Measurements from ENCODE around the gene ST6GALNAC3. TPM values are rescaled to one million over a fixed set of nuclear protein-coding genes. Genes with fewer than 3 reads are reported as not detected.

Gene ST6GALNAC3
- total and polyA plus RNA-seq, 4 donors: 0.50 to 20.2 (median 5.9) TPM

DNA sequence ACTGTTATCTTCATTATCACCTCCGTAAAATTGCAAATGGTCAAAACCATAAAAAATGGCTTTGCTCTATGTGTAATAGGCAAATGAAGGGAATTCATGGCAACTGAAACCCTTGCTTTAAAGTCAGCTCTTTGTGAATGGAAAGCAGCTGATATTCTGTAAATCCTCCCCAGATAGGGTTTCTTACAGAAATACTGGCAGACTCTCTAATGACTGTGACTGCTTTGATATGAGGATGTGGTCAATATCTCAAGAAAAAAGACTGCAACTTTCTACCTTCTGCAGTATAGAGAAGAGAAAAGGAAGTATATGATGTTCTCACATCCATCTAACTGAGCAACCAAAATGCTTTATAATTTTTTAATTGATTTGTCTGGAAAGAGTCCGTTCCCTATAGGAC lies 193.1 kb downstream of the ST6GALNAC3 start:
- Histone ChIP-seq H3K4me1 (ENCODE audit: control insufficient read depth in 1 of 2, insufficient read depth in 2 of 2, low read length in 2 of 2) (no peaks in the 10 kb centered on the region), H3K27ac (ENCODE audit: low read depth in 1 of 2, low read length in 2 of 2) (no peak overlapping the region), H3K9me3 (ENCODE audit: control insufficient read depth, low read length) (no peaks in the 10 kb centered on the region), H3K27me3 (ENCODE audit: control insufficient read depth in 1 of 2, insufficient read depth in 2 of 2, low read length in 1 of 2) (no peaks in the 10 kb centered on the region), H3K36me3 (ENCODE audit: control insufficient read depth in 1 of 2, insufficient read depth in 2 of 2, low read length in 1 of 2) (no peaks in the 10 kb centered on the region), H3K4me3 (ENCODE audit: low read length in 2 of 2) (no peak overlapping the region)
- ATAC-seq (ENCODE audit: low FRiP score) (no peak), DNase-seq (no peak)
- intact Hi-C loops (cut with DNase I): no loop called here
- 97% methylated on average over 2 of the region's 2 CpGs for WGBS, 2 donors

DNA sequence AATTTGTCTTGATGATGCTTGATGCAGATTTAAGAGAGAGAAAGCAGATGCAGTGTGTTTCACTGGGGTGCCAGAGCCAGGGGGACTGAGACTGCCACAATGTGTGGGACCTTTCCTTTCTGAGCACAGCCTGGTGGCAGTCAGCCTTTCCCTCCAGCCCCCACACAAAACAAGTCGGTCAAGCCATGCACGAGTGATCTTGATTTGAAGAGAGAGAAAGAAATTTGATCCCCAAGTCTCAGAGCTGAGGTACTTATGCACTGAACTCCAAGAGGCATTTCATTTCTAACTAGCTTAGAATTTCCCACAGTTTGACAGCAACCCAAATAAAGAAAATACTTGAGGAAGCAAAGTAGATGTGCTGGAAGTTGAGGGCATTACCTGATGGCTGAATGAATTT lies 193.8 kb downstream of the ST6GALNAC3 start:
- no peaks in the 10 kb centered on the region for H3K4me1 ChIP-seq (ENCODE audit: control insufficient read depth in 1 of 2, insufficient read depth in 2 of 2, low read length in 2 of 2)
- no peak overlapping the region for H3K27ac ChIP-seq (ENCODE audit: low read depth in 1 of 2, low read length in 2 of 2)
- WGBS, 2 donors: 13 to 16% methylated on average over 2 of the region's 2 CpGs
- H3K9me3 ChIP-seq (ENCODE audit: control insufficient read depth, low read length): no peaks in the 10 kb centered on the region
- no peak overlapping the region for H3K4me3 ChIP-seq (ENCODE audit: low read length in 2 of 2)
- H3K27me3 ChIP-seq (ENCODE audit: control insufficient read depth in 1 of 2, insufficient read depth in 2 of 2, low read length in 1 of 2): no peaks in the 10 kb centered on the region
- DNase-seq (no peak), ATAC-seq (ENCODE audit: low FRiP score) (no peak)
- intact Hi-C loops (cut with DNase I): no loop called here
- H3K36me3 ChIP-seq (ENCODE audit: control insufficient read depth in 1 of 2, insufficient read depth in 2 of 2, low read length in 1 of 2): no peaks in the 10 kb centered on the region

DNA sequence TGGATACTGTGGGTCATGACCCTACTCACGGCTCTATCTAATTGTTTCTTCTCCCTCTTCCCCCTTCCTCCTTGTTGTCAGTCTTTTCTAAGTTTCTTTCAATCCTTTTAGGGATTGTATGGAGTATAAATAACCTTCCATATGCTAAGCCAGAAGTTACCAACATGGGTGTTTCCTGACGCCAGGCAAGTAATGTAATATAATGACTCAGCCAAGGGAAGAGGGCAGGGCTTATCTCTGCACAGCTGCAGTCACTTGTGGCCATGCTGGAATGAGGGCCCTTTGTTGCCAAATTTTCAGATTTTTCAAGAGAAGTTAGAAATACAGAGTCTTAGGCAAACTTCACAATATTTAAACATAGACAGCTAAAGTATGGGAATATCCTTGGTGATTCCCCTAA lies 194.6 kb downstream of the ST6GALNAC3 start:
- Histone ChIP-seq H3K27me3 (ENCODE audit: control insufficient read depth in 1 of 2, insufficient read depth in 2 of 2, low read length in 1 of 2) (no peaks in the 10 kb centered on the region), H3K4me1 (ENCODE audit: control insufficient read depth in 1 of 2, insufficient read depth in 2 of 2, low read length in 2 of 2) (no peaks in the 10 kb centered on the region), H3K9me3 (ENCODE audit: control insufficient read depth, low read length) (no peaks in the 10 kb centered on the region), H3K27ac (ENCODE audit: low read depth in 1 of 2, low read length in 2 of 2) (no peak overlapping the region), H3K36me3 (ENCODE audit: control insufficient read depth in 1 of 2, insufficient read depth in 2 of 2, low read length in 1 of 2) (no peaks in the 10 kb centered on the region), H3K4me3 (ENCODE audit: low read length in 2 of 2) (no peak overlapping the region)
- intact Hi-C loops (cut with DNase I): no loop called here
- DNase-seq: no peak
- 43 to 47% methylated on average over 2 of the region's 2 CpGs for WGBS, 2 donors
- peak; percentile 64 for ATAC-seq (ENCODE audit: low FRiP score)

DNA sequence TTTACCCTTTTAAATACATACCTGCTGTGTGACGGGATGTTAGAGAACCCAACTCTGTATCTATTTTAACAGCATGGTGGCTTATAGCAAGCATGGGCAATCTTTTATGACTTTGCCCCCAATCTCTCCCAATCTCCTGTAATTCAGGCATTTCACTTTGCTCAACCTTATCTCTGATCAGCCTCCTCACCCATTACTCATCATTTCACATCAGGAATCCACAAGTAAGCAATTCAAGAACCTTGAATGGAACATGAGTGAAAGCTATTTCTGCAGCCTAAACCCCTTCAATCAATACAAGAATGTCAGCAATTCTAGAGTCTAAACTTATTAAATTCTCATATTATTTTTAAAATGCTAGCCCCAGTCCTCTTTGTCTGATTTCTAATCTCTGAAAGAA lies 199.8 kb downstream of the ST6GALNAC3 start:
- intact Hi-C loops (cut with DNase I): no loop called here
- H3K4me1 ChIP-seq (ENCODE audit: control insufficient read depth in 1 of 2, insufficient read depth in 2 of 2, low read length in 2 of 2): peaks cover 0 to 3% of the 10 kb centered on the region in 2 donors
- H3K27me3 ChIP-seq (ENCODE audit: control insufficient read depth in 1 of 2, insufficient read depth in 2 of 2, low read length in 1 of 2): no peaks in the 10 kb centered on the region
- H3K4me3 ChIP-seq (ENCODE audit: low read length in 2 of 2): no peak overlapping the region
- WGBS, 2 donors: 97% methylated on average over 1 of the region's 1 CpG
- DNase-seq (no peak), ATAC-seq (ENCODE audit: low FRiP score) (no peak)
- no peaks in the 10 kb centered on the region for H3K36me3 ChIP-seq (ENCODE audit: control insufficient read depth in 1 of 2, insufficient read depth in 2 of 2, low read length in 1 of 2)
- H3K27ac ChIP-seq (ENCODE audit: low read depth in 1 of 2, low read length in 2 of 2): no peak overlapping the region
- H3K9me3 ChIP-seq (ENCODE audit: control insufficient read depth, low read length): no peaks in the 10 kb centered on the region

DNA sequence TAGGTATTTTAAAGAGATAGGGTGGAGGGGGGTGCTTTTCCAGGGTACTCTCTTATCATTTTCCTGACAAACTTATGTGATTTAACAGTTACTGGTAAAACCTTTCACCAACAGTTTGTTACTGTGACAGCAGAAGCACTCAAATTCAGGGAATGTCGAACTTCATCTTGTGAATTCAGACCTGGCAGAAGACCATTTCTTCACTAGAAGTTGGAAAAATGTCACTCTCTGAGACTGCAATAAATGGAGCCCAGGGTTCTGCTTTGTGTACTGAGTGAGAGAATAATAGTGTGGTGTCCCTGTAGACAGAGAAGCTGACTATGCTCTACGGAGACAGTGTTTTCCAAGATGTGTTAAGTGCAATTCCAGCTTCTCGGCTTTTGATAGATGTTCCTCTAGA lies 200.2 kb downstream of the ST6GALNAC3 start:
- H3K27me3 ChIP-seq (ENCODE audit: control insufficient read depth in 1 of 2, insufficient read depth in 2 of 2, low read length in 1 of 2): no peaks in the 10 kb centered on the region
- peaks cover 0 to 8% of the 10 kb centered on the region in 2 donors for H3K4me1 ChIP-seq (ENCODE audit: control insufficient read depth in 1 of 2, insufficient read depth in 2 of 2, low read length in 2 of 2)
- H3K9me3 ChIP-seq (ENCODE audit: control insufficient read depth, low read length): no peaks in the 10 kb centered on the region
- H3K27ac ChIP-seq (ENCODE audit: low read depth in 1 of 2, low read length in 2 of 2): no peak overlapping the region
- DNase-seq (no peak), ATAC-seq (ENCODE audit: low FRiP score) (no peak)
- 64 to 72% methylated on average over 3 of the region's 3 CpGs for WGBS, 2 donors
- no peaks in the 10 kb centered on the region for H3K36me3 ChIP-seq (ENCODE audit: control insufficient read depth in 1 of 2, insufficient read depth in 2 of 2, low read length in 1 of 2)
- intact Hi-C loops (cut with DNase I): no loop called here
- no peak overlapping the region for H3K4me3 ChIP-seq (ENCODE audit: low read length in 2 of 2)

DNA sequence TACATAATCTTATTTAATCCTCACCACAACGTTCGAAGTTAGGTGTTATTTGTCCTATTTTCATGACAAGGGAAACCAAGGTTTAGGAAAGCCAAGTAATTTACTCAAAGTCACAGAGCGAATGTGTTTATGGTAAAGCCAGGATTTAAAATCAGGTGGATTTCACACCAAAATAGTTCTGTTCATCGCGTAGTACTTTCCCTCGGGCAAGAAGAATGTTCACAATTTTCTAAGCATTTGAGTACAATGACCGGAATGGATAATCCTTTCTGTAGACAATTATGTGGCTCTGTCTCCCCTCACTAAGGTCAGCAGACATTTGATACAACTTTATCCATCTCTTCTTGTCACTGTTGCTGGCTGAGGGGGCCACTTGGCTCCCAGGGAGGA lies 204.2 kb downstream of the ST6GALNAC3 start:
- H3K27me3 ChIP-seq (ENCODE audit: control insufficient read depth in 1 of 2, insufficient read depth in 2 of 2, low read length in 1 of 2): no peaks in the 10 kb centered on the region
- DNase-seq (no peak), ATAC-seq (ENCODE audit: low FRiP score) (no peak)
- WGBS, 2 donors: 76 to 80% methylated on average over 7 of the region's 7 CpGs
- no peak overlapping the region for H3K27ac ChIP-seq (ENCODE audit: low read depth in 1 of 2, low read length in 2 of 2)
- intact Hi-C loops (cut with DNase I): no loop called here
- no peak overlapping the region for H3K4me3 ChIP-seq (ENCODE audit: low read length in 2 of 2)
- no peaks in the 10 kb centered on the region for H3K36me3 ChIP-seq (ENCODE audit: control insufficient read depth in 1 of 2, insufficient read depth in 2 of 2, low read length in 1 of 2)
- no peaks in the 10 kb centered on the region for H3K9me3 ChIP-seq (ENCODE audit: control insufficient read depth, low read length)
- H3K4me1 ChIP-seq (ENCODE audit: control insufficient read depth in 1 of 2, insufficient read depth in 2 of 2, low read length in 2 of 2): peaks cover 0 to 9% of the 10 kb centered on the region in 2 donors

DNA sequence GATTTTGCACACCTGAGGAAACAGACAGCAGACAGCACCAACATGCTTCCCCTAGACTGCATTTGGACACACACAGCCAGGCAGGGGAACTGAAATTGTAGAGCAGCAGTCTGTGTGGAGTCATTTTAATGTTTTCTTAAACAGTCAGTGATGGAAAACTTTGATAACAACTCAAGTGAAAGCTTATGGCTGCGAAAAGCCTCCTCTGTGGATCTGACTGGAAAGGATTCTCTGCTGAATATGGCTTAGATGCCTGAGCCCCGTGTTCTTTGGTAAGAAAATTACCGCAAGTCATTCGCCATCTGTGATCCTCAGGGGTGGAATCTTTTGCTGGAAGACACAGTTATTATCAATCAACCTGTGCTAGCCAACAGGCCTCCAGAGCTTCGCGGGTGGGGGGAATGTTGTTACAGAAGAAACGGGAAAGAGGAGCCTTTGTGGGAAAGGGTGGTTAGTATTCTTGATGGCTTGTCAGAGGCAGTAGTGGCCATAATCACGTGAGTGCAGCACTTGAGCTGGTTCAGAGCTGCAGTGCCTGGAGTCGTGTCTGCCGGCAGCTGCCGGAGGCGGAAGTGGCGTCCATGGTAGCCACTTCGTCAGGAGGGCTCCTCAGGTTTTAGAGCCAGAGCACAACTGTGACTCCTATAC lies 204.7 kb downstream of the ST6GALNAC3 start:
- H3K27me3 ChIP-seq (ENCODE audit: control insufficient read depth in 1 of 2, insufficient read depth in 2 of 2, low read length in 1 of 2): no peaks in the 10 kb centered on the region
- no peak for ATAC-seq (ENCODE audit: low FRiP score)
- intact Hi-C loops (cut with DNase I): no loop called here
- 13 to 18% methylated on average over 14 of the region's 14 CpGs for WGBS, 2 donors
- peaks cover 0 to 9% of the 10 kb centered on the region in 2 donors for H3K4me1 ChIP-seq (ENCODE audit: control insufficient read depth in 1 of 2, insufficient read depth in 2 of 2, low read length in 2 of 2)
- peak in 1 of 2 donors; percentile 52 for DNase-seq
- H3K36me3 ChIP-seq (ENCODE audit: control insufficient read depth in 1 of 2, insufficient read depth in 2 of 2, low read length in 1 of 2): no peaks in the 10 kb centered on the region
- peak overlapping the region in 1 of 2 donors; percentile 82 for H3K4me3 ChIP-seq (ENCODE audit: low read length in 2 of 2)
- H3K27ac ChIP-seq (ENCODE audit: low read depth in 1 of 2, low read length in 2 of 2): no peak overlapping the region
- no peaks in the 10 kb centered on the region for H3K9me3 ChIP-seq (ENCODE audit: control insufficient read depth, low read length)

DNA sequence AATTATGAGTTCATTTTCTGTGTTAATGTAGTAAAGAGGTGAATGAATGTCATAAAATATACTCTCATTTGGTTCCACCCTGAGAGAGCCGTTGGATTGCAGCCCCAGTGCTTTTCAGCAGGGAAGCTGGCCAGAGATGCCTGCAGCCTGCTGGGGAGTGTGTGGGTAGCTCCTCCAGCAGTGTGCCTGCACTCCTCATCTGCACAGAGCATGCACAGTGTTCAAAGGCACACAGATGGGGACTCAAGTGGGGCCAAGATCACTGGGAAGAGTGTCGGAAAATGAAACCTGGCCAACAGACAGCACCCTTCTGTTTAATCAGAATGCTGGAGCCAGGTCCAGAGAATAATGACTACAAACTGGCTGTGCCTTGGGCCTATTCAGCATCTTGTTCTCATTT lies 206.8 kb downstream of the ST6GALNAC3 start:
- WGBS, 2 donors: 61 to 75% methylated on average over 2 of the region's 2 CpGs
- intact Hi-C loops (cut with DNase I): no loop called here
- ATAC-seq (ENCODE audit: low FRiP score): no peak

DNA sequence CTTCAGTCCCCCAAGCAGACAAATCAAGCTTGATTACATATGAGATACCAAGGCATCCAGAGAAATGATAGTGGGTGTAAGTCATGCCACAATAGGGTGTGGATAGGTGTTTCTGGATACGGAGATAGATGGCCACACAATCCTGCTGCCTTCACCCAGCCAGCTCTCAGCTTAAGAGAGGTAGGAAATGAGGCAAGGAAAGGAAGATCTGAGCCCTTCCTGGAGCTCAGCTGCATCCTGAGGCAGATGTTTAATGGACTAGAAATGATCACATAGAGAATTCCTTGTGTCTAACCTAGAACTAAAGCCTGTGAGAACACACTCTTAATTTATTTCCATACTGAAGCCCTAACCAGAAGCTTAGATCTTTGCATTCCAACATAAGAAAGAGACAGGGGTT lies 210.3 kb downstream of the ST6GALNAC3 start:
- Histone ChIP-seq H3K36me3 (ENCODE audit: control insufficient read depth in 1 of 2, insufficient read depth in 2 of 2, low read length in 1 of 2) (no peaks in the 10 kb centered on the region), H3K27ac (ENCODE audit: low read depth in 1 of 2, low read length in 2 of 2) (no peak overlapping the region), H3K4me1 (ENCODE audit: control insufficient read depth in 1 of 2, insufficient read depth in 2 of 2, low read length in 2 of 2) (peaks cover 0 to under 1% of the 10 kb centered on the region in 2 donors), H3K9me3 (ENCODE audit: control insufficient read depth, low read length) (no peaks in the 10 kb centered on the region), H3K27me3 (ENCODE audit: control insufficient read depth in 1 of 2, insufficient read depth in 2 of 2, low read length in 1 of 2) (no peaks in the 10 kb centered on the region), H3K4me3 (ENCODE audit: low read length in 2 of 2) (no peak overlapping the region)
- 91 to 100% methylated on average over 1 of the region's 1 CpG for WGBS, 2 donors
- intact Hi-C loops (cut with DNase I): no loop called here
- no peak for ATAC-seq (ENCODE audit: low FRiP score)
- DNase-seq: no peak

More for the DNA sequence above, 206.8 kb downstream of the ST6GALNAC3 start:
- Histone ChIP-seq H3K4me3 (ENCODE audit: low read length in 2 of 2) (no peak overlapping the region), H3K27ac (ENCODE audit: low read depth in 1 of 2, low read length in 2 of 2) (no peak overlapping the region), H3K9me3 (ENCODE audit: control insufficient read depth, low read length) (no peaks in the 10 kb centered on the region), H3K4me1 (ENCODE audit: control insufficient read depth in 1 of 2, insufficient read depth in 2 of 2, low read length in 2 of 2) (peaks cover 0 to 9% of the 10 kb centered on the region in 2 donors), H3K27me3 (ENCODE audit: control insufficient read depth in 1 of 2, insufficient read depth in 2 of 2, low read length in 1 of 2) (no peaks in the 10 kb centered on the region), H3K36me3 (ENCODE audit: control insufficient read depth in 1 of 2, insufficient read depth in 2 of 2, low read length in 1 of 2) (no peaks in the 10 kb centered on the region)
- DNase-seq: no peak

All from aorta (tissue), 5 donors.